Measurements from ENCODE around the gene NAPEPLD.
A peak's percentile ranks its signal among the peaks of the same experiment; 100 is the strongest.
"Not testable (repeated sequence)": the region's sequence is repeated elsewhere in the genome, so short reads cannot be mapped to it uniquely, and the experiment has no call there.

NAPEPLD gene

DNA sequence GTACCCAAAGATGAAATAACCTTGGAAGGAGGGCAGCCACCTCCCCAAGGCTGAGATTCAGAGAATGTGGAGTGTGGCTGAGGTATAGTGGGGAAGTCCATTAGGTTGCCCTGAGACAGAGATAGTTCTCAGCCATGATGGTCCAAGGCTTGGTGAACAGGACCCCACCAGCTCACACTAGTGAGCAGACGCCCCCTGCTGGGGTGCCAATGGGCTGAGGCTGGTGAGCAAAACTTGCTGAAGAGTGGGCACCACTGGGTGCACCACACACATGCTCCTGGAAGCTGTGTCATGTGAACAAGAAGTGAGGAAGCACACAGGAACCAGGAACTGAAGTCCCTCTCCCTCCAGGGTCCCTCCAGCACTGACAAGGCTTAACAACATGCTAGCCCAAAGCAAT, 83.2 kb downstream of the NAPEPLD start:
- DNase-seq (ENCODE audit: low spot score) = peak; percentile 44

DNA sequence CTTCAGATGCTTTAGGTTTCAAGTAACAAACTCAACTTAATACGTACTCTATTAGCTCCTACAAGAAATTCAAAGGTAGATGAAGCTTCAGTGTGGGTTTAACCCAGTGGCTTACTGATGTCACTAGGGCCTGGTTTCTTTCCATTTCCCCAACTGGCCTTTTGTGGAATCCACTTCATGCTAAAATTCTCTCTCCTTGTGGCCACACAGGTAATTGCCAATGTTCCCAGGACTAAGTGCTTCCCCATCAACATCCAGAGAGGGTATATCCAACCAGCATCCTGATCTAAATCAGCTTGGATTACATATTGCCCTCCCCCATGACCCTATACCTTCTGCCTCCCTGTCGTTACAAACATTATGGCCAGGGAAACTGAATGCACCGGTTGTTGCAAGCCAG, 85.0 kb downstream of the NAPEPLD start:
- no peak for DNase-seq (ENCODE audit: low spot score)

DNA sequence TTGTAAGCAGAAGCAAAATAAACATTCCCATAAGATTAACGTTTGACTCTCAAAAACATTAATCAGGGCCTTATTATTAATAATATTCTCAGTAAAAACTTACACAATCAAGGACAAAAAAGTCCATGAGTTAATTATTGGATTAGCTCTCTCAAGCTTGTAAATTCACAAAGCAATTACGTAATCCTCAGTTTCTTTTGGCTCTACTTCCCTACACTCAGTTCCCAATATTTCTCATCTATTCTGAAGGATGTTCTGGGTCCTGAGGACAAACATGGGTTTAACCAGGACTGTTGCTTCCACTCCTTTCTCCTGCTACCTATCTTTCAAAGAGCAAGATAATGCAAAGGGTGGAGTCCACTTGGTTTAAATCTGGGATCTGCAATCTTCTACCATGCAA, 89.4 kb downstream of the NAPEPLD start:
- DNase-seq (ENCODE audit: low spot score) = no peak

DNA sequence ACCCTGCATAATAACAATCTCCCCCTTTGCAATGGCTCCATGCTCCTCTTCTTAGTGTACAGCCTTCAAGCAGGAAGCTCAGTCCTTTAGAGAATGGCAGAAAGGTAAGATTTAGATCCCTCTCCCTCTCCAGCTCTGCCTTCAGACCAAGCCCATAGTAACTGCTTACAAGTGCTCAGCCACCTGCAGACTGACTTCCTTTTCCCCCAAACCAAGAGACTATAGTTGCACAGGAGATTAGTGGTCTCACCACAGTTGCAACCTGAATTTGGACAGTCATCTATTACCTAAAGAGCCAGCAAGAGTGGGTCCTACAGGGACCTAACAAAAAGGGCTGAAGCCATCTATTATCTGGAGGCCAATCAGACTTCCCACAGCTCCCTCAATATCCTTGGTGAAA, 90.8 kb downstream of the NAPEPLD start:
- DNase-seq (ENCODE audit: low spot score) = no peak

DNA sequence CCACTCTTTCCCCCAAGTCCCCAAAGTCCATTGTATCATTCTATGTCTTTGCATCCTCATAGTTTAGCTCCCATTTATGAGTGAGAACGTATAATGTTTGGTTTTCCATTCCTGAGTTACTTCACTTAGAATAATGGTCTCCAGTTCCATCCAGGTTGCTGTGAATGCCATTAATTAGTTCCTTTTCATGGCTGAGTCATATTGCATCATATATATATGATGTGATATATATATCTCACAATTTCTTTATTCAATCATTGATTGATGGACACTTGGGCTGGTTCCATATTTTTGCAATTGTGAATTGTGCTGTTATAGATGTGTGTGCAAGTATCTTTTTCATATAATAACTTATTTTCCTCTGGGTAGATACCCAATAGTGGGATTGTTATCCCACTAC, 92.9 kb downstream of the NAPEPLD start:
- DNase-seq (ENCODE audit: low spot score) = not testable (repeated sequence)

DNA sequence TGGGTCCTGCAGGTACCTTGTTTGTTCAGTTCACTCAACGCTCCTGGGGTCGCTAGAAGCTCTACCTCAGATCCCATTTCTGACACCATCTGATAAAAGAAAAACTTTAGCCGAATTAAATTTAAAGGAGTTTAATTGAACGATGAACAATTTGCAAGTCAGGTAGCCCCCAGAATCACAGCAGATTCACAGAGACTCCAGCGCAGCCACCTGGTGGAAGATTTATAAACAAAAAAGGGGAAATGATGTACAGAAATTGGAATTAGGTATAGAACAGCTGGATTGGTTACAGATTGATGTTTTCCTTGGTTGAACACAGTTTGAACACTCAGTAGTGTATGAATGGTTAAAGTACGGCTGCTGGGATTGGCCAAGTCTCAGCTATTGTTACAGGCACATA, 97.4 kb downstream of the NAPEPLD start:
- no peak for DNase-seq (ENCODE audit: low spot score)

All from germinal center (tissue), 1 donor.